Epithelial cell of proximal tubule (primary cell): ENCODE results near the gene HMGA1. TPM values are rescaled to one million over a fixed set of nuclear protein-coding genes. Genes with fewer than 3 reads are reported as not detected.

ENCODE experiments used
- DNase-seq: peaks from one replicate; pipeline ENCODE4 v3.0.0-alpha.2; 2011; ENCODE audit warnings: low read depth
- H3K4me3 ChIP-seq: 2 replicates; pipeline ENCODE4 v1.5.1; 2011; ENCODE audit warnings: low read depth, mild to moderate bottlenecking, low read length
- total RNA-seq: library from RNA; depleted of rRNA; stranded (reverse); fragments of >200 nt; gene quantifications from 2 replicates; pipeline ENCODE4 v1.2.3, GENCODE V29; 2015
- TF ChIP-seq, protein P1 (sequence below): conservative IDR thresholded peaks from 2 replicates; pipeline ENCODE4 v1.5.1; 2012; ENCODE audit warnings: low read depth, mild to moderate bottlenecking, low read length

The HMGA1 gene
- total RNA-seq, 1 donor from 2014 or later = 949 TPM

GRCh38 chr6:34223956-34224940, 12.4 kb upstream of the HMGA1 start:
- TF ChIP-seq, protein P1, sequence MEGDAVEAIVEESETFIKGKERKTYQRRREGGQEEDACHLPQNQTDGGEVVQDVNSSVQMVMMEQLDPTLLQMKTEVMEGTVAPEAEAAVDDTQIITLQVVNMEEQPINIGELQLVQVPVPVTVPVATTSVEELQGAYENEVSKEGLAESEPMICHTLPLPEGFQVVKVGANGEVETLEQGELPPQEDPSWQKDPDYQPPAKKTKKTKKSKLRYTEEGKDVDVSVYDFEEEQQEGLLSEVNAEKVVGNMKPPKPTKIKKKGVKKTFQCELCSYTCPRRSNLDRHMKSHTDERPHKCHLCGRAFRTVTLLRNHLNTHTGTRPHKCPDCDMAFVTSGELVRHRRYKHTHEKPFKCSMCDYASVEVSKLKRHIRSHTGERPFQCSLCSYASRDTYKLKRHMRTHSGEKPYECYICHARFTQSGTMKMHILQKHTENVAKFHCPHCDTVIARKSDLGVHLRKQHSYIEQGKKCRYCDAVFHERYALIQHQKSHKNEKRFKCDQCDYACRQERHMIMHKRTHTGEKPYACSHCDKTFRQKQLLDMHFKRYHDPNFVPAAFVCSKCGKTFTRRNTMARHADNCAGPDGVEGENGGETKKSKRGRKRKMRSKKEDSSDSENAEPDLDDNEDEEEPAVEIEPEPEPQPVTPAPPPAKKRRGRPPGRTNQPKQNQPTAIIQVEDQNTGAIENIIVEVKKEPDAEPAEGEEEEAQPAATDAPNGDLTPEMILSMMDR = no peak
- peak; percentile 73 for DNase-seq
- peak overlapping the region; percentile 61 for H3K4me3 ChIP-seq

DNA sequence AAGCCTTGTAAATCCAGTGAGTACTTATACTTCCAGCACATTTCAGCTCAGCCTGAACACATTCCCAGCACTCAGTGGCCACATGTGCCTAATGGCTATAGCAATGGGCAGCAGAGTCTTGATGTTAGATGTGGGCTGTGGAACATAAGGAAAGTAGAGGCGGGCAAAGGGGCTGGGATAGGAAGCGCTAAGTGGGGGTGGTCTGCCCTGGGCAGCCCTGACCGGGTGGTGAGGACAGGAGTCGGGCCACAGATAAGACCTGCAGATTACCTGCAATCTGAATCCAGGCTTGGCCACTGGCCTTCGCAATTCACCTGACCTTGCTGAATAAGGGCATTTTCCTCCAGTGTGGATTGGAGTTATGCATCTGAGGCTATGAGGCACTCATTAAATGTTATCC, 11.1 kb upstream of the HMGA1 start:
- DNase-seq = no peak
- no peak overlapping the region for H3K4me3 ChIP-seq
- TF ChIP-seq, protein P1 = no peak

DNA sequence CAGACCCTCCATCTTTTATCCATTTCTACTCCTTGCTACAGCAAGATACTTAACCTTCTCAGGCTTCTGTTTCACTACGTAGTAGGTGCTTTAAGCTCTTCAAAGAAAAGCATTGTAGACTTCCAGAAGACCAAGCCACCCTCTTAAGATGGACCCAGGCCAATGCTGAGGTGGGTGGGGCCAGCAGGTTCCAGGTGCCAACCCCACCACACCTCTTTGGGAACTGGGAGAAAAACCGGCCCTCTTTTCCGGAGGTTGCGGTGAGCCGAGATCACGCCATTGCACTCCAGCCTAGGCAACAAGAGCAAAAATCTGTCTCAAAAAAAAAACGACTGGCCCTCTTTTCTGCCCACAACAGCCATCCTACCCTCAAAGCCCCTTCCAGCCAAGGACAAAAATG, 10.6 kb upstream of the HMGA1 start:
- no peak for DNase-seq
- no peak overlapping the region for H3K4me3 ChIP-seq
- TF ChIP-seq, protein P1 = no peak

- no peak for DNase-seq
- no peak overlapping the region for H3K4me3 ChIP-seq
- TF ChIP-seq, protein P1 = peak; percentile 24
Measured at GRCh38 chr6:34226731-34227586, 9.7 kb upstream of the HMGA1 start.

DNA sequence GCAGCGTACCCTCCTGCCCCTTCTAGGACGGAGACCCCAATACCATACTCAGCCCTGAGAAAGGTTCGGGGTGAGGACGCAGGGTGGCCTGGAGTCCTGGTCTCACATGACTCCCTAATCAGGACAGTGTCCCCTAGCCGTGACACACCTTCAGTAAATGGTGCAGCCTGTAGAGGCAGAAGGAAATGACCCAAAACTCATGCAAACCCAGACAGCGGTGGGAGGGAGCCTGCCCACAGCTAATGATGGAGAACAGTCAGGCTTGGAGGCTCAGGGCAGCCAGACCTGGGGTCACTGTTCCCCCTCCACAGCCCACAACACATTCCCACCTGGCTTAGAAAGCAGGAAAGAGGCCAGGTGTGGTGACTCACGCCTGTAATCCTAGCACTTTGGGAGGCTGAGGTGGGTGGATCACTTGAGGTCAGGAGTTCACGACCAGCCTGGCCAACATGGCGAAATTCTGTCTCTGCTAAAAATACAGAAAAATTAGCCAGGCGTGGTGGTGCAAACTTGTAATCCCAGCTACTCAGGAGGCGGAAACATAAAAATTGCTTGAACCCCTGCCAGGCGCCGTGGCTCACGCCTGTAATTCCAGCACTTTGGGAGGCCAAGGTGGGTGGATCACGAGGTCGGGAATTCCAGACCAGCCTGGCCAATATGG, 8.8 kb upstream of the HMGA1 start:
- TF ChIP-seq, protein P1 = no peak
- H3K4me3 ChIP-seq = no peak overlapping the region
- DNase-seq = peak; percentile 83

DNA sequence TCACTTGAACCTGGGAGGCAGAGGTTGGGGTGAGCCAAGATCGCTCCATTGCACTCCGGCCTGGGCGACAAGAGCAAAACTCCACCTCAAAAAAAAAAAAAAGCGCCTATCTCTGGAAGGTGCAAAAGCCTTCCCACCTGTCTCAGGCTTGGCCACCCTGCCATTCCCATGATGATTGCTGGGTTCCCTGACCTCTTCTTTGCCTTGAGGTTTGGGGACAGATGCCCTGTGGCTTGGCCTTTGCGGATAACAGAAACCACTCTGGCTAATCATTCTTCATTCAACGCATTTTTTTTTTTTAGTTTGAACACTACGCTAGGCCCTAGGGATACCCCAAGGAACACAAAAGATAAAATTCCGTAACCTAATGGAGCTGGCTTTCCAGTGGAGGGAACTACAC, 6.8 kb upstream of the HMGA1 start:
- no peak overlapping the region for H3K4me3 ChIP-seq
- TF ChIP-seq, protein P1 = no peak
- DNase-seq = no peak
